ENCODE results near the gene POLN. TPM values are rescaled to one million over a fixed set of nuclear protein-coding genes. Genes with fewer than 3 reads are reported as not detected.

POLN gene
- total and polyA plus RNA-seq, 2 experiments from 2014 or later = 1.8 to 4.0 TPM

- H3K4me1 ChIP-seq (ENCODE audit: insufficient read depth) = no peaks in the 10 kb centered on the region
- H3K27ac ChIP-seq (ENCODE audit: low read depth) = no peak overlapping the region
- Mint-ChIP-seq H3K27ac (no peak overlapping the region), H3K27me3 (ENCODE audit: insufficient read depth, low read depth, poor library complexity) (peaks cover 15% of the 10 kb centered on the region), H3K36me3 (ENCODE audit: low read depth) (no peaks in the 10 kb centered on the region), H3K9me3 (peaks cover 9% of the 10 kb centered on the region; the same call in 2 of the 3 replicates), H3K4me3 (no peak overlapping the region), H3K4me1 (no peaks in the 10 kb centered on the region; the same call in 2 of the 3 replicates)
- no peak for TF ChIP-seq EZH2 (IDR thresholded peaks at IDR 0.05; ENCODE audit: low read depth, unreplicated experiment)
- TF ChIP-seq ETS1 (IDR thresholded peaks at IDR 0.05) = no peak
- no peak for TF ChIP-seq REST (IDR thresholded peaks at IDR 0.05; ENCODE audit: unreplicated experiment)
- TF ChIP-seq JUNB (IDR thresholded peaks at IDR 0.05; ENCODE audit: unreplicated experiment) = no peak
- TF ChIP-seq CREB1 (CRISPR knock-in tag; IDR thresholded peaks at IDR 0.05; ENCODE audit: low read depth) = no peak
- no peak for TF ChIP-seq POLR2AphosphoS5 (IDR thresholded peaks at IDR 0.05; ENCODE audit: low read depth)
- no peak for TF ChIP-seq CTCF (conservative IDR thresholded peaks at IDR 0.05; ENCODE audit: low read depth in 2 of 2)
- no peak for TF ChIP-seq NANOG (IDR thresholded peaks at IDR 0.05; ENCODE audit: borderline replicate concordance)
- no peak for TF ChIP-seq ZNF331 (CRISPR knock-in tag; IDR thresholded peaks at IDR 0.05; ENCODE audit: low read depth)
- no peak for TF ChIP-seq EZH2phosphoT487 (IDR thresholded peaks at IDR 0.05; ENCODE audit: unreplicated experiment)
- TF ChIP-seq ZNF114 (CRISPR knock-in tag; IDR thresholded peaks at IDR 0.05) = no peak
- TF ChIP-seq ZNF462 (CRISPR knock-in tag; IDR thresholded peaks at IDR 0.05) = no peak
- no peak for TF ChIP-seq STAT1 (IDR thresholded peaks at IDR 0.05; ENCODE audit: unreplicated experiment)
- no peaks in the 10 kb centered on the region for H3K79me2 ChIP-seq (replicated peaks; ENCODE audit: insufficient read depth)
- no peaks in the 10 kb centered on the region for H3K9me2 ChIP-seq (ENCODE audit: insufficient read depth)
- H3F3A ChIP-seq (replicated peaks; ENCODE audit: low read depth) = no peaks in the 10 kb centered on the region
- no peak overlapping the region for H3K4me2 ChIP-seq
- ATAC-seq (no peak), DNase-seq (ENCODE audit: low spot score) (no peak)
- peaks cover 4% of the 10 kb centered on the region for H4K20me1 ChIP-seq (replicated peaks; ENCODE audit: insufficient read depth)
- H2AFZ ChIP-seq = no peak overlapping the region
- H3K27me3 ChIP-seq (ENCODE audit: insufficient read depth) = peaks cover 26% of the 10 kb centered on the region
- no peak overlapping the region for H3K4me3 ChIP-seq
- H3K36me3 ChIP-seq (ENCODE audit: insufficient read depth) = no peaks in the 10 kb centered on the region
These were observed 106.8 kb downstream of the POLN start for GRCh38 chr4:2135083-2135482.
